Measurements from ENCODE around the gene PLXNC1.

DNA sequence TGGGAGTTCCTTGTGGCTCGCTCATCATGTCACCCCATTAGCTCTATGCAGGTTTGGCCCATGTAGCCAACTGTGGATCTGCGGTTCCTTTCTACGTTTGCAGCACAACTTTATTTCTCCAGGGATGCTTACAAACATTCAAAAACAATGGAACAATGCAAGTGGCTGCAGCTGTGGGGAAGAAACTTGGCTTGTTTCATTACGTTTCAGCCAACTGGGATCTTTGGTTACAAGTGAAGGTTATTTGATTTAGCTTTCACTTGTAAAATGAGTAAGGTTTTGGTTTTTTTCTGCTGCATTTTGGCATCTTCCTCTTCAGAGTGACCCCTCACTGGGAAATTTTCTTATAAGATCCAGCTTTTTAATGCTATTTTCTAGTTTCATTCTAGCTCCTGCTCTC lies 105.9 kb downstream of the PLXNC1 start:
- no peak for TF ChIP-seq GATA2 (IDR thresholded peaks at IDR 0.05; ENCODE audit: low read depth, low read length)
- TF ChIP-seq GATA3 (IDR thresholded peaks at IDR 0.05; ENCODE audit: low read depth, low read length), result no peak
